ENCODE data around the gene PIK3C2B. TPM values are rescaled to one million over a fixed set of nuclear protein-coding genes. Genes with fewer than 3 reads are reported as not detected.

Gene PIK3C2B
- total and polyA plus RNA-seq, 4 donors: 11.9 to 37.6 (median 25.0) TPM

GRCh38 chr1:204502241-204502640 is 7.6 kb upstream of the PIK3C2B start:
- Histone ChIP-seq H3K27ac (ENCODE audit: low read depth in 1 of 2, low read length in 1 of 2) (no peak overlapping the region), H3K4me3 (no peak overlapping the region), H3K27me3 (ENCODE audit: control insufficient read depth in 3 of 3, insufficient read depth in 3 of 3, low read length in 2 of 3) (no peaks in the 10 kb centered on the region), H3K36me3 (ENCODE audit: control insufficient read depth in 4 of 4, insufficient read depth in 4 of 4, low read length in 4 of 4) (no peaks in the 10 kb centered on the region), H3K9ac (ENCODE audit: insufficient read depth in 1 of 2, low read length in 2 of 2) (no peak overlapping the region), H3K4me1 (ENCODE audit: control insufficient read depth in 5 of 5, insufficient read depth in 5 of 5, low read length in 5 of 5) (peaks cover 0 to 3% (median 0%) of the 10 kb centered on the region in 5 donors), H3K9me3 (ENCODE audit: control insufficient read depth in 4 of 4, insufficient read depth in 3 of 4, low read length in 3 of 4) (no peaks in the 10 kb centered on the region)
- TF ChIP-seq CTCF (IDR thresholded peaks at IDR 0.05; ENCODE audit: control extremely low read depth, extremely low read depth): no peak
- 80 to 84% methylated on average over 6 of the region's 6 CpGs for WGBS, 2 donors
- ATAC-seq (ENCODE audit: insufficient read depth, low FRiP score) (no peak), DNase-seq (no peak)

GRCh38 chr1:204499511-204500468 is 5.2 kb upstream of the PIK3C2B start:
- Histone ChIP-seq H3K9ac (ENCODE audit: insufficient read depth in 1 of 2, low read length in 2 of 2) (no peak overlapping the region), H3K27ac (ENCODE audit: low read depth in 1 of 2, low read length in 1 of 2) (no peak overlapping the region), H3K36me3 (ENCODE audit: control insufficient read depth in 4 of 4, insufficient read depth in 4 of 4, low read length in 4 of 4) (no peaks in the 10 kb centered on the region), H3K4me1 (ENCODE audit: control insufficient read depth in 5 of 5, insufficient read depth in 5 of 5, low read length in 5 of 5) (peaks cover 0 to 10% (median 0%) of the 10 kb centered on the region in 5 donors), H3K27me3 (ENCODE audit: control insufficient read depth in 3 of 3, insufficient read depth in 3 of 3, low read length in 2 of 3) (peaks cover 0 to 4% (median 0%) of the 10 kb centered on the region in 3 donors), H3K4me3 (no peak overlapping the region), H3K9me3 (ENCODE audit: control insufficient read depth in 4 of 4, insufficient read depth in 3 of 4, low read length in 3 of 4) (no peaks in the 10 kb centered on the region)
- no peak for ATAC-seq (ENCODE audit: insufficient read depth, low FRiP score)
- DNase-seq: no peak
- no peak for TF ChIP-seq CTCF (IDR thresholded peaks at IDR 0.05; ENCODE audit: control extremely low read depth, extremely low read depth)
- 85 to 86% methylated on average over 7 of the region's 7 CpGs for WGBS, 2 donors

GRCh38 chr1:204498981-204499380 is 4.4 kb upstream of the PIK3C2B start:
- H3K9ac ChIP-seq (ENCODE audit: insufficient read depth in 1 of 2, low read length in 2 of 2): no peak overlapping the region
- peaks cover 0 to 4% (median 0%) of the 10 kb centered on the region in 3 donors for H3K27me3 ChIP-seq (ENCODE audit: control insufficient read depth in 3 of 3, insufficient read depth in 3 of 3, low read length in 2 of 3)
- H3K4me1 ChIP-seq (ENCODE audit: control insufficient read depth in 5 of 5, insufficient read depth in 5 of 5, low read length in 5 of 5): peaks cover 0 to 10% (median 0%) of the 10 kb centered on the region in 5 donors
- TF ChIP-seq CTCF (IDR thresholded peaks at IDR 0.05; ENCODE audit: control extremely low read depth, extremely low read depth): no peak
- no peak for DNase-seq
- H3K4me3 ChIP-seq: no peak overlapping the region
- no peaks in the 10 kb centered on the region for H3K36me3 ChIP-seq (ENCODE audit: control insufficient read depth in 4 of 4, insufficient read depth in 4 of 4, low read length in 4 of 4)
- no peak for ATAC-seq (ENCODE audit: insufficient read depth, low FRiP score)
- H3K27ac ChIP-seq (ENCODE audit: low read depth in 1 of 2, low read length in 1 of 2): no peak overlapping the region
- WGBS, 2 donors: 62 to 82% methylated on average over 3 of the region's 3 CpGs
- H3K9me3 ChIP-seq (ENCODE audit: control insufficient read depth in 4 of 4, insufficient read depth in 3 of 4, low read length in 3 of 4): no peaks in the 10 kb centered on the region

Data from lung (tissue), 12 donors.